WTC11 (cell line): ENCODE data around the gene SLC29A3.

ENCODE experiments used
- ELF4 ChIP-seq: sonication (generic); formaldehyde crosslinking; IDR thresholded peaks from 2 replicates; pipeline ENCODE4 v1.8.1; 2022; ENCODE audit warnings: low read depth, mild to moderate bottlenecking, moderate library complexity, missing genetic modification reagents
- FOXJ3 ChIP-seq: sonication (generic); formaldehyde crosslinking; IDR thresholded peaks from 2 replicates; pipeline ENCODE4 v1.9.0; 2021; ENCODE audit warnings: missing genetic modification reagents, mild to moderate bottlenecking, borderline replicate concordance
- FOXP1 ChIP-seq: sonication (generic); formaldehyde crosslinking; IDR thresholded peaks from 2 replicates; pipeline ENCODE4 v1.8.0; 2022; ENCODE audit warnings: missing genetic modification reagents, mild to moderate bottlenecking, moderate library complexity, borderline replicate concordance
- NR2C2 ChIP-seq: sonication (generic); formaldehyde crosslinking; IDR thresholded peaks from 2 replicates; pipeline ENCODE4 v1.8.0; 2022; ENCODE audit warnings: mild to moderate bottlenecking, missing genetic modification reagents
- ZNF219 ChIP-seq: sonication (generic); formaldehyde crosslinking; IDR thresholded peaks from 2 replicates; pipeline ENCODE4 v1.8.0; 2023; ENCODE audit warnings: missing genetic modification reagents, mild to moderate bottlenecking, borderline replicate concordance
- TF ChIP-seq, protein P1 (sequence below): sonication (generic); formaldehyde crosslinking; IDR thresholded peaks from 2 replicates; pipeline ENCODE4 v1.8.1; 2022; ENCODE audit warnings: low read depth, mild to moderate bottlenecking, moderate library complexity, missing genetic modification reagents, borderline replicate concordance
- TF ChIP-seq, protein P2 (sequence below): sonication (generic); formaldehyde crosslinking; conservative IDR thresholded peaks from 2 replicates; pipeline ENCODE4 v1.8.1; 2023; ENCODE audit warnings: mild to moderate bottlenecking, low read depth, missing genetic modification reagents, moderate library complexity
- TF ChIP-seq, protein P3 (sequence below): sonication (generic); formaldehyde crosslinking; IDR thresholded peaks from 2 replicates; pipeline ENCODE4 v1.8.0; 2022; ENCODE audit warnings: mild to moderate bottlenecking, missing genetic modification reagents
- TF ChIP-seq, protein P4 (sequence below): fragments of 200-600 bp; IDR thresholded peaks from 2 replicates; pipeline ENCODE4 v1.8.0; 2022; ENCODE audit warnings: antibody characterized with exemption
- TF ChIP-seq, protein P5 (sequence below): fragments of 250-450 bp; sonication (Bioruptor Pico); IDR thresholded peaks from 2 replicates; pipeline ENCODE4 v1.8.0; 2021; ENCODE audit warnings: mild to moderate bottlenecking

DNA sequence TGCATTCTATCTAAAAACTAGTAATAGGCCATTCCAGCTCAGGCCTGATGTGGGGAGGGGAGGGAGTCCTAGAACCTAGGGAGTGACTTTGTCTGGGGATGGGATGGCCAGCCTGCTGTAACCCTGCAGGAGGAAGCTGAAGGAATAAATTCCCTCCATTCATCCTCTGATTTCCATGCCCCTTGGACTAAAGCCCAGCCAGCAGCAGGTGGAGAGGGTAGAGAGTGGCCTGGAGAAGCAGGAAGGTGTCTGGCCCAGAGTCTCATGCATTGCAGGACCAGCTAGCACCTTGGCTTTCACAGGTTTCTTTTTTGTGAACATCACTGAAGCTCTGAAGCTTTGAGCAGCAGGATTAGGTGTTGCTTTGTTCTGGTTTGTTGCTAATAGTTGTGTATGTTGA lies 44.9 kb downstream of the SLC29A3 start:
- TF ChIP-seq FOXP1 (CRISPR knock-in tag) (no peak), ELF4 (CRISPR knock-in tag) (no peak), NR2C2 (CRISPR knock-in tag) (no peak), ZNF219 (CRISPR knock-in tag) (no peak), FOXJ3 (CRISPR knock-in tag) (no peak)
- TF ChIP-seq, protein P1, sequence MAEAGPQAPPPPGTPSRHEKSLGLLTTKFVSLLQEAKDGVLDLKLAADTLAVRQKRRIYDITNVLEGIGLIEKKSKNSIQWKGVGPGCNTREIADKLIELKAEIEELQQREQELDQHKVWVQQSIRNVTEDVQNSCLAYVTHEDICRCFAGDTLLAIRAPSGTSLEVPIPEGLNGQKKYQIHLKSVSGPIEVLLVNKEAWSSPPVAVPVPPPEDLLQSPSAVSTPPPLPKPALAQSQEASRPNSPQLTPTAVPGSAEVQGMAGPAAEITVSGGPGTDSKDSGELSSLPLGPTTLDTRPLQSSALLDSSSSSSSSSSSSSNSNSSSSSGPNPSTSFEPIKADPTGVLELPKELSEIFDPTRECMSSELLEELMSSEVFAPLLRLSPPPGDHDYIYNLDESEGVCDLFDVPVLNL (CRISPR knock-in tag): no peak
- TF ChIP-seq, protein P2, sequence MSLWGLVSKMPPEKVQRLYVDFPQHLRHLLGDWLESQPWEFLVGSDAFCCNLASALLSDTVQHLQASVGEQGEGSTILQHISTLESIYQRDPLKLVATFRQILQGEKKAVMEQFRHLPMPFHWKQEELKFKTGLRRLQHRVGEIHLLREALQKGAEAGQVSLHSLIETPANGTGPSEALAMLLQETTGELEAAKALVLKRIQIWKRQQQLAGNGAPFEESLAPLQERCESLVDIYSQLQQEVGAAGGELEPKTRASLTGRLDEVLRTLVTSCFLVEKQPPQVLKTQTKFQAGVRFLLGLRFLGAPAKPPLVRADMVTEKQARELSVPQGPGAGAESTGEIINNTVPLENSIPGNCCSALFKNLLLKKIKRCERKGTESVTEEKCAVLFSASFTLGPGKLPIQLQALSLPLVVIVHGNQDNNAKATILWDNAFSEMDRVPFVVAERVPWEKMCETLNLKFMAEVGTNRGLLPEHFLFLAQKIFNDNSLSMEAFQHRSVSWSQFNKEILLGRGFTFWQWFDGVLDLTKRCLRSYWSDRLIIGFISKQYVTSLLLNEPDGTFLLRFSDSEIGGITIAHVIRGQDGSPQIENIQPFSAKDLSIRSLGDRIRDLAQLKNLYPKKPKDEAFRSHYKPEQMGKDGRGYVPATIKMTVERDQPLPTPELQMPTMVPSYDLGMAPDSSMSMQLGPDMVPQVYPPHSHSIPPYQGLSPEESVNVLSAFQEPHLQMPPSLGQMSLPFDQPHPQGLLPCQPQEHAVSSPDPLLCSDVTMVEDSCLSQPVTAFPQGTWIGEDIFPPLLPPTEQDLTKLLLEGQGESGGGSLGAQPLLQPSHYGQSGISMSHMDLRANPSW (CRISPR knock-in tag): no peak
- TF ChIP-seq, protein P3, sequence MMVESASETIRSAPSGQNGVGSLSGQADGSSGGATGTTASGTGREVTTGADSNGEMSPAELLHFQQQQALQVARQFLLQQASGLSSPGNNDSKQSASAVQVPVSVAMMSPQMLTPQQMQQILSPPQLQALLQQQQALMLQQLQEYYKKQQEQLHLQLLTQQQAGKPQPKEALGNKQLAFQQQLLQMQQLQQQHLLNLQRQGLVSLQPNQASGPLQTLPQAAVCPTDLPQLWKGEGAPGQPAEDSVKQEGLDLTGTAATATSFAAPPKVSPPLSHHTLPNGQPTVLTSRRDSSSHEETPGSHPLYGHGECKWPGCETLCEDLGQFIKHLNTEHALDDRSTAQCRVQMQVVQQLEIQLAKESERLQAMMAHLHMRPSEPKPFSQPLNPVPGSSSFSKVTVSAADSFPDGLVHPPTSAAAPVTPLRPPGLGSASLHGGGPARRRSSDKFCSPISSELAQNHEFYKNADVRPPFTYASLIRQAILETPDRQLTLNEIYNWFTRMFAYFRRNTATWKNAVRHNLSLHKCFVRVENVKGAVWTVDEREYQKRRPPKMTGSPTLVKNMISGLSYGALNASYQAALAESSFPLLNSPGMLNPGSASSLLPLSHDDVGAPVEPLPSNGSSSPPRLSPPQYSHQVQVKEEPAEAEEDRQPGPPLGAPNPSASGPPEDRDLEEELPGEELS (CRISPR knock-in tag): no peak
- TF ChIP-seq, protein P4, sequence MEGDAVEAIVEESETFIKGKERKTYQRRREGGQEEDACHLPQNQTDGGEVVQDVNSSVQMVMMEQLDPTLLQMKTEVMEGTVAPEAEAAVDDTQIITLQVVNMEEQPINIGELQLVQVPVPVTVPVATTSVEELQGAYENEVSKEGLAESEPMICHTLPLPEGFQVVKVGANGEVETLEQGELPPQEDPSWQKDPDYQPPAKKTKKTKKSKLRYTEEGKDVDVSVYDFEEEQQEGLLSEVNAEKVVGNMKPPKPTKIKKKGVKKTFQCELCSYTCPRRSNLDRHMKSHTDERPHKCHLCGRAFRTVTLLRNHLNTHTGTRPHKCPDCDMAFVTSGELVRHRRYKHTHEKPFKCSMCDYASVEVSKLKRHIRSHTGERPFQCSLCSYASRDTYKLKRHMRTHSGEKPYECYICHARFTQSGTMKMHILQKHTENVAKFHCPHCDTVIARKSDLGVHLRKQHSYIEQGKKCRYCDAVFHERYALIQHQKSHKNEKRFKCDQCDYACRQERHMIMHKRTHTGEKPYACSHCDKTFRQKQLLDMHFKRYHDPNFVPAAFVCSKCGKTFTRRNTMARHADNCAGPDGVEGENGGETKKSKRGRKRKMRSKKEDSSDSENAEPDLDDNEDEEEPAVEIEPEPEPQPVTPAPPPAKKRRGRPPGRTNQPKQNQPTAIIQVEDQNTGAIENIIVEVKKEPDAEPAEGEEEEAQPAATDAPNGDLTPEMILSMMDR: no peak
- TF ChIP-seq, protein P5, sequence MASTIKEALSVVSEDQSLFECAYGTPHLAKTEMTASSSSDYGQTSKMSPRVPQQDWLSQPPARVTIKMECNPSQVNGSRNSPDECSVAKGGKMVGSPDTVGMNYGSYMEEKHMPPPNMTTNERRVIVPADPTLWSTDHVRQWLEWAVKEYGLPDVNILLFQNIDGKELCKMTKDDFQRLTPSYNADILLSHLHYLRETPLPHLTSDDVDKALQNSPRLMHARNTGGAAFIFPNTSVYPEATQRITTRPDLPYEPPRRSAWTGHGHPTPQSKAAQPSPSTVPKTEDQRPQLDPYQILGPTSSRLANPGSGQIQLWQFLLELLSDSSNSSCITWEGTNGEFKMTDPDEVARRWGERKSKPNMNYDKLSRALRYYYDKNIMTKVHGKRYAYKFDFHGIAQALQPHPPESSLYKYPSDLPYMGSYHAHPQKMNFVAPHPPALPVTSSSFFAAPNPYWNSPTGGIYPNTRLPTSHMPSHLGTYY: no peak
